NCI-H1436 treated with DMSO at 0.1 percent for 48 hours (cell line): ENCODE results near the gene POR.

ENCODE experiments used
- DNase-seq: peaks from one replicate; lab custom pipeline; 2025; lab: John Stamatoyannopoulos, UW

The POR gene

GRCh38 chr7:75979759-75980429 is 64.9 kb downstream of the POR start:
- no peak for DNase-seq

GRCh38 chr7:75980430-75981202 is 65.7 kb downstream of the POR start:
- no peak for DNase-seq

GRCh38 chr7:75981203-75981452 is 66.2 kb downstream of the POR start:
- no peak for DNase-seq

GRCh38 chr7:75981453-75982305 is 66.7 kb downstream of the POR start:
- DNase-seq, result no peak

GRCh38 chr7:75982306-75983064 is 67.5 kb downstream of the POR start:
- no peak for DNase-seq

GRCh38 chr7:75983471-75984129 is 68.6 kb downstream of the POR start:
- no peak for DNase-seq

- DNase-seq, result no peak
Observed at GRCh38 chr7:75984130-75985008, 69.4 kb downstream of the POR start.

GRCh38 chr7:75985009-75985517 is 70.1 kb downstream of the POR start:
- no peak for DNase-seq

GRCh38 chr7:75985518-75986146 is 70.7 kb downstream of the POR start:
- no peak for DNase-seq

GRCh38 chr7:75986147-75986781 is 71.3 kb downstream of the POR start:
- DNase-seq, result no peak

GRCh38 chr7:75987026-75987804 is 72.3 kb downstream of the POR start:
- no peak for DNase-seq

GRCh38 chr7:75987805-75988567 is 73.0 kb downstream of the POR start:
- no peak for DNase-seq

GRCh38 chr7:75988568-75989499 is 73.9 kb downstream of the POR start:
- no peak for DNase-seq

GRCh38 chr7:75989500-75990388 is 74.8 kb downstream of the POR start:
- no peak for DNase-seq

- no peak for DNase-seq
Observed at GRCh38 chr7:75991531-75992082, 76.7 kb downstream of the POR start.
